MM.1S (cell line): ENCODE results near the gene LGALS3BP.

Experiments
- DNase-seq: peaks from one replicate; pipeline ENCODE4 v3.0.0-alpha.2; 2015
- H2AFZ ChIP-seq: fragments of 300-600 bp; sonication (generic); 2 replicates; pipeline ENCODE4 v1.6.0; 2016; ENCODE audit warnings: antibody characterized with exemption, low read length
- H3F3A ChIP-seq: fragments of 300-600 bp; sonication (generic); 2 replicates; pipeline ENCODE4 v1.6.1; 2016; ENCODE audit warnings: mild to moderate bottlenecking, antibody characterized with exemption, low read length, moderate library complexity, mixed read lengths; ENCODE audit not compliant: insufficient read depth
- H3K27ac ChIP-seq: fragments of 300-600 bp; sonication (generic); 2 replicates; pipeline ENCODE4 v1.5.1; 2016; ENCODE audit warnings: mild to moderate bottlenecking, low read length
- H3K27me3 ChIP-seq: fragments of 300-600 bp; sonication (generic); replicated peaks from 2 replicates; pipeline ENCODE4 v1.6.0; 2016; ENCODE audit warnings: low read length; ENCODE audit not compliant: insufficient read depth
- H3K36me3 ChIP-seq: fragments of 300-600 bp; sonication (generic); replicated peaks from 2 replicates; pipeline ENCODE4 v1.6.1; 2016; ENCODE audit warnings: mild to moderate bottlenecking, low read length, mixed read lengths; ENCODE audit not compliant: insufficient read depth
- H3K4me1 ChIP-seq: fragments of 300-600 bp; sonication (generic); 2 replicates; pipeline ENCODE4 v1.6.1; 2016; ENCODE audit warnings: low read length, mixed read lengths
- H3K4me2 ChIP-seq: fragments of 300-600 bp; sonication (generic); 2 replicates; pipeline ENCODE4 v1.6.0; 2016; ENCODE audit warnings: low read depth, low read length
- H3K4me3 ChIP-seq: fragments of 300-600 bp; sonication (generic); 2 replicates; pipeline ENCODE4 v1.5.1; 2016; ENCODE audit warnings: low read length, mixed read lengths
- H3K79me2 ChIP-seq: fragments of 300-600 bp; sonication (generic); 2 replicates; pipeline ENCODE4 v1.6.1; 2016; ENCODE audit warnings: mixed run types, low read length, mixed read lengths
- H3K9ac ChIP-seq: fragments of 300-600 bp; sonication (generic); 2 replicates; pipeline ENCODE4 v1.6.1; 2016; ENCODE audit warnings: low read length, mixed read lengths
- H3K9me2 ChIP-seq: fragments of 300-600 bp; sonication (generic); replicated peaks from 2 replicates; pipeline ENCODE4 v1.6.1; 2016; ENCODE audit warnings: mild to moderate bottlenecking, low read length, mixed read lengths; ENCODE audit not compliant: insufficient read depth
- H3K9me3 ChIP-seq: fragments of 300-600 bp; sonication (generic); replicated peaks from 2 replicates; pipeline ENCODE4 v1.6.1; 2016; ENCODE audit warnings: mild to moderate bottlenecking, low read length, mixed read lengths; ENCODE audit not compliant: insufficient read depth
- H4K20me1 ChIP-seq: fragments of 300-600 bp; sonication (generic); 2 replicates; pipeline ENCODE4 v1.6.1; 2016; ENCODE audit warnings: mild to moderate bottlenecking, low read length, moderate library complexity, mixed read lengths; ENCODE audit not compliant: insufficient read depth
- EZH2 ChIP-seq: fragments of 300-600 bp; sonication (generic); optimal IDR thresholded peaks from 2 replicates; pipeline ENCODE3; 2017; ENCODE audit warnings: low read depth, mild to moderate bottlenecking, antibody characterized with exemption, low read length, mixed read lengths
- EZH2phosphoT487 ChIP-seq: fragments of 300-600 bp; sonication (generic); IDR thresholded peaks from 2 replicates; pipeline ENCODE4 v1.6.1; 2018; ENCODE audit warnings: antibody characterized with exemption, low read length
- TF ChIP-seq, protein P1 (sequence below): fragments of 300-600 bp; sonication (generic); IDR thresholded peaks from 2 replicates; pipeline ENCODE4 v1.5.1; 2016; ENCODE audit warnings: antibody characterized with exemption, low read length, mixed read lengths

LGALS3BP gene

DNA sequence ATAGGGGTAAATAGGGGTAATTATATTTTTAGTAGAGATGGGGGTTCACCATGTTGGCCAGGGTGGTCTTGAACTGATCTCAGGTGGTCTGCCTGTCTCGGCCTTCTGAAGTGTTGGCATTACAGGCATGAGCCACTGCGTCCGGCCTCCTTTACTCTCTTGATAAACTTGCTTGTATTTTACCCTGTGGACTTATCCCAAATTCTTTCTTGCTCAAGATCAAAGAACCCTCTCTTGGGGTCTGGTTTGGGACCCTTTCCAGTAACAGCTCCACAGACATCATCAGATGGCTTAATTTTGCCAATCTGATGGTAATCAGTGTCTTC, 38.6 kb upstream of the LGALS3BP start:
- Histone ChIP-seq H3K36me3 (no peaks in the 10 kb centered on the region), H3K27ac (no peak overlapping the region), H3K9me2 (no peaks in the 10 kb centered on the region), H3K9ac (no peak overlapping the region), H4K20me1 (no peaks in the 10 kb centered on the region), H3F3A (no peaks in the 10 kb centered on the region), H2AFZ (no peak overlapping the region), H3K79me2 (no peaks in the 10 kb centered on the region), H3K9me3 (no peaks in the 10 kb centered on the region), H3K4me1 (no peaks in the 10 kb centered on the region), H3K4me3 (no peak overlapping the region), H3K27me3 (peaks cover 71% of the 10 kb centered on the region), H3K4me2 (no peak overlapping the region)
- DNase-seq: no peak
- TF ChIP-seq EZH2: no peak
- TF ChIP-seq, protein P1, sequence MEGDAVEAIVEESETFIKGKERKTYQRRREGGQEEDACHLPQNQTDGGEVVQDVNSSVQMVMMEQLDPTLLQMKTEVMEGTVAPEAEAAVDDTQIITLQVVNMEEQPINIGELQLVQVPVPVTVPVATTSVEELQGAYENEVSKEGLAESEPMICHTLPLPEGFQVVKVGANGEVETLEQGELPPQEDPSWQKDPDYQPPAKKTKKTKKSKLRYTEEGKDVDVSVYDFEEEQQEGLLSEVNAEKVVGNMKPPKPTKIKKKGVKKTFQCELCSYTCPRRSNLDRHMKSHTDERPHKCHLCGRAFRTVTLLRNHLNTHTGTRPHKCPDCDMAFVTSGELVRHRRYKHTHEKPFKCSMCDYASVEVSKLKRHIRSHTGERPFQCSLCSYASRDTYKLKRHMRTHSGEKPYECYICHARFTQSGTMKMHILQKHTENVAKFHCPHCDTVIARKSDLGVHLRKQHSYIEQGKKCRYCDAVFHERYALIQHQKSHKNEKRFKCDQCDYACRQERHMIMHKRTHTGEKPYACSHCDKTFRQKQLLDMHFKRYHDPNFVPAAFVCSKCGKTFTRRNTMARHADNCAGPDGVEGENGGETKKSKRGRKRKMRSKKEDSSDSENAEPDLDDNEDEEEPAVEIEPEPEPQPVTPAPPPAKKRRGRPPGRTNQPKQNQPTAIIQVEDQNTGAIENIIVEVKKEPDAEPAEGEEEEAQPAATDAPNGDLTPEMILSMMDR: no peak
- TF ChIP-seq EZH2phosphoT487: no peak

DNA sequence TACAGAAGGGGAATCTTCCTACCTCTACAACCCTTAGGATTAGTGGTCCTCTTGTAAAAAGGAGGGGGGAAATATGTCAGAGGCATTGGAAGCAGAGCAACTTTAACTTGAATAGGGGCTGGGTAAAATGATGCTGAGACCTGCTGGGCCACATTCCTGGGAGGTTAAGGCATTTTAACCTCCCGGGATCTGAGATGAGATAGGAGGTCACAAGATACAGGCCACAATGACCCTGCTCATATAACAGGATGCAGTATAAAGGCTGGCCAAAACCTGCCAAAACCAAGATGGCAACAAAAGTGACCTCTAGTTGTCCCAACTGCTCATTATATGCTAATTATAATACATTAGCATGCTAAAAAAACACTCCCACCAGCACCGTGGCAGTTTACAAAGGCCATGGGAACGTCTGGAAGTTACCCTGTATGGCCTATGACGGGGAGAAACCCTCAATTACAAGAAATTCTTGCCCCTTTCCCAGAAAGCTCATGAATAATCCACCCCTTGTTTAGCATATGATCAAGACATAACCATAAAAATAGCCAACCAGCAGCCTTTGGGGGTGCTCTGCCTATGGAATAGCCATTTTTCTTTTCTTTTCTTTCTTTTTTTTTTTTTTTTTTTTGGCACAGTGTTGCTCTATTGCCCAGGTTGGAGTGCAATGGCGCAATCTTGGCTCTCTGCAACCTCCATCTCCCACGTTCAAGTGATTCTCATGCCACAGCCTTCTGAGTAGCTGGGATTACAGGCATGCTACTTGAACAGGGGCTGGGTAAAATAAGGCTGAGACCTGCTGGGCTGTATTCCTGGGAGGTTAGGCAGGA, 38.0 kb upstream of the LGALS3BP start:
- Histone ChIP-seq H3K4me3 (no peak overlapping the region), H3K27me3 (peaks cover 71% of the 10 kb centered on the region), H4K20me1 (no peaks in the 10 kb centered on the region), H3K4me2 (no peak overlapping the region), H3K27ac (no peak overlapping the region), H3K4me1 (no peaks in the 10 kb centered on the region), H3K9me2 (no peaks in the 10 kb centered on the region), H3F3A (no peaks in the 10 kb centered on the region), H2AFZ (no peak overlapping the region), H3K9ac (no peak overlapping the region), H3K79me2 (no peaks in the 10 kb centered on the region), H3K9me3 (no peaks in the 10 kb centered on the region), H3K36me3 (no peaks in the 10 kb centered on the region)
- TF ChIP-seq EZH2phosphoT487 (no peak), EZH2 (no peak)
- TF ChIP-seq, protein P1: no peak
- DNase-seq: no peak

DNA sequence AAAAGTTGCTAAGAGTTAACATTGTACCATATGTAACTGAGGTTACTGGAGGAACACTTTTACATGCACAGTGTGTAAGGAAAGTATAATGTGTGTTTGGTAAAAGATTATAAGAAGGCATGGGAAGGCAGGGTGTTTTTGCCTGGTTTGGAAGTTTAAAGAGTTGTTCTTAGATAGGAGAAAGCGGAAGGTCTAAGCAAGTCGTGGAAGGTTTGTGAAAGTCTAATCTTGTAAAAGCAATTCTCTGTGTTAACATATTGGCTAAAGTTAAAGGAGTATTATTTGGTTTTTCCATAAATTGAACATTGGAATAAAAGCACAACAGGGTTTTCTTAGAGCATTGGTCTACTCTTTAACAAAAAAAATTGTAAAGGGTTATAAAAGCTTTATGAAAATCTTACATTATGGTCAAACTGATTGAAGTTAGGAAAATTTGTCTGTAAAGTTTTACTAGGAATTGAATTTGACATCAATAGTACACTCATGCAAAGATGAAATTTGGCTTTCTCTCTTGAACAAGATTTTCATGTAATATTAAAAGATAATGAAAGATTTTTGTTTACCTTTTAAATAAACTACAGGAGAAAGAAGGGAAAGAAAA, 34.5 kb upstream of the LGALS3BP start:
- Histone ChIP-seq H3K4me2 (no peak overlapping the region), H3K27me3 (peaks cover 45% of the 10 kb centered on the region), H3K27ac (no peak overlapping the region), H3K36me3 (no peaks in the 10 kb centered on the region), H2AFZ (no peak overlapping the region), H3K9me2 (no peaks in the 10 kb centered on the region), H3F3A (no peaks in the 10 kb centered on the region), H3K9me3 (no peaks in the 10 kb centered on the region), H3K4me3 (no peak overlapping the region), H3K4me1 (peaks cover 3% of the 10 kb centered on the region; the same call in 1 of the 2 replicates), H3K79me2 (peaks cover 1% of the 10 kb centered on the region), H3K9ac (no peak overlapping the region), H4K20me1 (no peaks in the 10 kb centered on the region)
- DNase-seq: no peak
- TF ChIP-seq EZH2: no peak
- TF ChIP-seq, protein P1: no peak
- TF ChIP-seq EZH2phosphoT487: no peak
